GM19099 (cell line): ENCODE data around the gene NALCN.

Source experiments
- POLR2A ChIP-seq: IDR thresholded peaks from 3 replicates; pipeline ENCODE4 v1.6.1; 2011; ENCODE audit warnings: low read depth; ENCODE audit not compliant: insufficient read length; ENCODE audit errors: extremely low read depth

The NALCN gene

DNA sequence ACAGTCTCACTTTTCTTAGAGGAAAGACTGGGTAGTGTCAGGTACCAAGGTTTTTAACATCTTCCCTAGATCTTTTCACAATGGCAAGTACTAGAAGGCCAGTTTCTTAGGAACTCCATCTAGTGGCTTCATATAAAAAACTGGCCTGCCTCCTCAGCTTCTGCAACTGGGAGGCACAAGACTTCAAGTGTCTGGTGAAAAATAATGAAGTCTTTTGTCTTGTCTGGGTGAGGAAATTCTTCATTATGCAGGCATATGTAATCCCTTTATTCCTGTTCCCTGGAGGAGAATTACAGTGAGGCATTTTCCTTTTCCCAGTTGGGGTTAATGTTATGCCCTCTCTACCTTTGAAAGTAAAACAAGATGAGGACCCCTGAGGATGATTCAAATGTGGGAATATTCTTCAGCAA is 300.5 kb downstream of the NALCN start:
- TF ChIP-seq POLR2A: no peak

DNA sequence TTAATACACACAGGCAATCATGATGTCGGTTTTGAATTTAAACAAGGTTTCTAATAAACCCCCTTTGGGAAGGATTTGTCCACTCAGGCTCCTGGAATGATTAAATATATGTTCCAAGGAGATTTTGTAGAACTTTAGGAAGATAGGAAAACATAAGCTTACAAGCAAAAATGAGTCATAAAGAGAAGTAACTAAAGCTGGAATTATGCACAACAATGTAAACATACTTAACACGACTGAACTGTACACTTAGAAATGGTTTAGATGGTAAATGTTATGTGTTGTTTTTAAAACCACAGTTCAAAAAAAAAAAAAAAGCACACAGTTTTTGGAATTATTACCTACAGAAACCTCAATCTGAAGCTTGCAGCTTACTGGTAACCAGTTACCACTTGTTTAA is 304.4 kb downstream of the NALCN start:
- TF ChIP-seq POLR2A: no peak

DNA sequence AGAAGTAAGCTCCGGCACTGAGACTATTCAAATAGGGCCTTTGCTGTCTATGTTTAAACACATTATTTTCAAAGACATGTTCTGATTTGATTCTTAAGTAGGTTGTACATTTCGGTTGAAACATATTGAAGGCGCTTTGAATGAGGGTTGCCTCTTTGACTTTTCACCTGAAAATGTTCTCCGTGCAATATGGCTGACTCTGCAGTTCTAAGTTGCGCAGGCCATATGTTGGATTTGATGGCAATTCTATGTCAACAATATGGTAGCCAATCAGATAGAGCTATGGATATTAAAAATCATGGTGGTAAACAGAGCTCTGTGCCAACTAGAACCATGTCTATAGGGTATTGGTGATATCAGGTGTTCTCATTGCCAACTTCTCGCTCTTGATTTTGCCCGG is 307.3 kb downstream of the NALCN start:
- no peak for TF ChIP-seq POLR2A

DNA sequence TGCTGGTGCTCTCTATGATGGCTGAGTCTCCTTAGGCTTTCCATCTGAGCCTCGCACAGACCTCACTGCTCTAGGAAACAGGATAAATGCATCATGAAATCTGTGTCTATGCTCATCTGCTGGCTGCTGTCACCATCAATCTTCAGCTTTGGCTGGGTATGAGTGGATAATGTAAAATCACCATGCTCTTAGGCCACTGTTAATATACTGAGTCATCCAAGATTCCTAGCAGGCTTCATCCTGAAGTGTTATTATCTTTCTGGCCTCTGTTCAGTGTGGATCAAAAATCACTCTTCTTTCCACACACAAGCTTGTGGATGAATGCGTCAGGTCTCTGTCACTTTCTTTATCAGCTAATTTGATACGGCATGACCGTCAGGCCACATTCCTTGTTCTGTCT is 317.4 kb downstream of the NALCN start:
- TF ChIP-seq POLR2A: no peak

DNA sequence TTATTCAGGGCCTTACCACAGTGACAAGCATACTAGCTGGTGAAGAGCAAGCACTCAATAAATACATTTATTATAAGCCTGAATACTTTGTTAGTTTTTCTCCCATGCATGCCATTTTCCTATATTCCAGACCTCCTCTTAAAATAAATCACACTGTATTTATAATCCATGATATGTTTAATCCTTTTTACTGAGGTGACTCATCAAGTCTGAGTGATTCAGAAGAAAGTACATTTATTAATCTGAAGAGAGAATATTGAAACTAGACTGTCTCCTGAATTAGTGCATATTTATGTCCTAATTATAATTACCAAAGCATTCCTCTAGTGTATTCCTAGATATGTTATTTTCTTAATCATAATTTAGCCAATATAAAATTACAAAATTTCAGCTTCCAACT is 323.3 kb downstream of the NALCN start:
- TF ChIP-seq POLR2A: no peak

GRCh38 chr13:101090287-101090686 is 326.0 kb downstream of the NALCN start:
- no peak for TF ChIP-seq POLR2A

GRCh38 chr13:101085551-101085950 is 330.8 kb downstream of the NALCN start:
- no peak for TF ChIP-seq POLR2A

GRCh38 chr13:101082441-101082840 is 333.9 kb downstream of the NALCN start:
- no peak for TF ChIP-seq POLR2A

DNA sequence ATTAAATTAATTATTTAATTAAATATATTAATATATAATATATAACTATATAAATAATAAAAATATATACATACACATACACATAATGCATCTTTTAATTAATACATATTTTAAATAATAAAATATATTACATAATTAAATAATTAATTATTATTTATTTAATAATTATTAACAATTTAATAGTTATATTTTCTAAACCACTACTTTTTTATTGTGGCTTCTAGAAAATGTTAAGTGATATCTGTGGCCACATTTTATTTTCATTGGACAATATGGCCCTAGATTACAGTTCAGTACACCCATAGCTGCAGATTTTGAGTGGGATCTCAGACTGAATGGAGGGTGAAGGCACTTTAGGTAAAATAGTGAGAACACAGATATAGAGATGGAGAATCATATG is 335.7 kb downstream of the NALCN start:
- no peak for TF ChIP-seq POLR2A

DNA sequence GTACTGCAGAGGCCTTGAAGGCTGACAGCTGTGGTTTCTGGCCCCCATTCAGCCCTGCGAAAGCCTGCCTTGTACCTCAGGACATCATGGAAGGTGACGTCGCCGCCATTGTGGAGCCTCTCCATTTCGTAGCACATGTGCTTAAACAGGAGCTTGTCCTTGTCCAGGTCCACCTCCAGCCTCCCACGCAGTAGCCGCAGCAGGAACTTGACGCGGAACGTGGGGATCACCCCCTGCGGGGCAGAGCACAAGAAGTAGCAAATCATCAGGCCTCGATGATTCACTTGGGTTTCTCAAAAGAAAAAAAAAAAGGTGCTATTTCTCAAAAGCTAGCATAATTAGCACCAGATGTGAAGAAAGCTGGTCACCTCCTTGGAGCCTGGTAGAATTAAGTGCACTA is 351.0 kb downstream of the NALCN start:
- TF ChIP-seq POLR2A: no peak

DNA sequence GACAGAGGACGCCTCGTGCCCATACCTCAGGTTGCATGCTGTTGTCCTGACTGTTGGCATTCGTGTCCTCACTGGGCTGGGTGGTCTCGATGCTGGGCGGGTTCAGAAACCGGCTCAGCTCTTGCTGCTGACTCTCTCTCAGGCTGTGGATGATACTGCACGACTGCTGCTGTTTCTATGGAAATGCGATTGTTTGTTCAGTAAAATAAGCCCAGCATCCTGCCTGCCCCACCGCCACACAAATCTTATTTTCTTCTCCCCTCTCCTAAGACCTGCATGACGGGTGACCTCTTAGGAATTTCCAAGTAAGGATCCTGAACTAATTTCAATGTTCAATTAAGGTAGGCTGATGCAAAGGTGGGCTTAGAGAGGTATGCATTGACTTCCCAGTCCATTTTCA is 356.5 kb downstream of the NALCN start:
- TF ChIP-seq POLR2A: no peak

DNA sequence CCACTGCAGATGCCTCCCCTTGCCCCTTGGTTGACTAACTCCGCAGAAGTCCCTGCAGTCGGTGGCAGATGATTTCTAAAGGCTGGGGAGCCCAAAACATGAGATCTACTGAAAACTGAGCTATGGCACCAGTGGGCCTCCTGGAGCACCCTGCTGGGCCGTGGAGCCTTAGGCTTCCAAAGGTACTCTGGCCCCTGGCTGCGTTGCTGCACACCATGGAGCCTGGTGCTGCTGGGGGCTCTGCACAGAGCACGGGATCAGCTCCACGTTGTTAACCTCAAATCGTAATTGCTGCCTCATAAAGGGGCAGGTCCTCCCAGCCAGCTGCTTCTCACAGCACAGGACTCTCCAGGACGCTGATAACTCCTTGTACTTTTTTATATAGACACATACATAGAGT is 357.5 kb downstream of the NALCN start:
- TF ChIP-seq POLR2A: no peak

DNA sequence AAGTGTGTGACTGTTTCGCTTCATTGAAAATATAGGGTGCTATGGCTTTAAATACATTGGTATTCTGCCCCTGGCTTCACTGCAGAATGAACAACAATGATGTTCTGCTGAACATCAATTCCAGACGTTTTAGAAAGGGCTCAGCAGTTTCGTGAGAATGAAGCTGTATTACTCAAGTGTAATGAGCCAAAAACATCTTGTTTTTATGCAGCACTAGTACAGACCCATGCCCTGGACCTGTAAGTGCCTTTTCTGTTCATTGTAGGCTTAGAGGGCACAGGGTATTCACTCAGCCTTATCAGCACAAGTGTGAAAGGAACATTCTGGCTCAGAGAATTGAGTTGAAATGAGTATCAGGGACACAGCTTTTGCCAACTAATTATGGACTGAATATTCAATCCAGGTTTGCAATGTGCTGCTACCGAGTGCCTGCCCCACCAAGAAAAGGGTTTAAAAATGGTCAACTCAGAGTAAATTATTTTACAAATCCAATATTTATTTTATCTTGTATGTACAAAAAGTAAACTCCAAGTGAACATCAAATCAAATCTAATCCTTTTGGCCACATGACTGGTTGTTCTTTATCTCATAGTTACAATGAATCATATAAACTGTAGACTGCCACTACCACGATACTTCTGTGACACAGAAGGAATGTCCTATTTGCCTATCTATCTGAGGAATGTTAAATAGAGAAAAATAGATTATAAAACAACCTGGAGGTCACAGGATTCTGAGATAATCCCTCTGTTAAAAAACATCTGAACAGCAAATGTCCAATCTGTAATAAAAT is 362.8 kb downstream of the NALCN start:
- no peak for TF ChIP-seq POLR2A

- TF ChIP-seq POLR2A: no peak
Observed at GRCh38 chr13:101049166-101049850, 367.0 kb downstream of the NALCN start.

GRCh38 chr13:101036546-101036945 is 379.8 kb downstream of the NALCN start:
- no peak for TF ChIP-seq POLR2A

DNA sequence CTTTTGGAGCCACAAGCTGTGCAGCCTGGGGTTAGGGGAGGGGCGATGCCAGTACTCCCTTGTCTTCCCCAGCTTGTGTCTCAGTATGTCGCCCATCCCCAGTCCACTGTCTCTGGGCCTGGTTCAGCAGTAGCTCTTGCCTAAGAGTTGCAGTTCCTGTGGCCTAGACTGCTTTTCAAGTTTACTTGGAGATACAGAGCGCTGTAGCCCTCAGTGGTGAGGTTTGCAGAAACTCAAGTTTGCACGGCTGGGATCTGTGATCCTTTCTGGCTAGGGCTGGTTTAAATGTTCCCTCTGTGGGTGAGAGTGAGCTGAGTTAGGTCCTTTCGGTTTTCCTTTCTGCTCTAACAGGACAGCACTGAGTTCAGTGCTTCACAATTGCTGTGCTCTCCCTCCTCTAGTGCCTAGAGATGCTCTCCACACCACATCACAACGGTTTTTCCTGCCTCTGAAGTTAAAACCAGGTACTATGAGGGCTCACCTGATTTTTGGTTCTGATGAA is 381.1 kb downstream of the NALCN start:
- TF ChIP-seq POLR2A: no peak
